Cardiac muscle cell (in vitro differentiated cells and primary cell): ENCODE data around the gene EML2. TPM values are rescaled to one million over a fixed set of nuclear protein-coding genes. Genes with fewer than 3 reads are reported as not detected.

Experiments used
- DNase-seq, 2 donors: peaks; one replicate each; pipeline versions ENCODE4 v3.0.0 to v3.0.0-alpha.2; 2010 to 2017; ENCODE audit warnings: low read depth in 1 of 2, low spot score in 1 of 2
- H3K27ac ChIP-seq: fragments of 200-600 bp; sonication (generic); 2 replicates; pipeline ENCODE4 v1.5.1; 2016
- H3K27me3 ChIP-seq: fragments of 200-600 bp; sonication (generic); 2 replicates; pipeline ENCODE4 v1.6.0; 2016; ENCODE audit warnings: control low read depth
- H3K36me3 ChIP-seq: fragments of 200-600 bp; sonication (generic); 2 replicates; pipeline ENCODE4 v1.5.1; 2016; ENCODE audit warnings: control low read depth
- H3K4me1 ChIP-seq: fragments of 200-600 bp; sonication (generic); 2 replicates; pipeline ENCODE4 v1.8.1; 2017; ENCODE audit warnings: low read depth, mild to moderate bottlenecking, mixed run types
- H3K4me3 ChIP-seq: fragments of 200-600 bp; sonication (generic); 2 replicates; pipeline ENCODE4 v1.5.1; 2016; ENCODE audit warnings: mild to moderate bottlenecking
- H3K9me3 ChIP-seq: fragments of 200-600 bp; sonication (generic); 2 replicates; pipeline ENCODE4 v1.5.1; 2017; ENCODE audit warnings: low read depth, mild to moderate bottlenecking, control low read depth
- CTCF ChIP-seq: IDR thresholded peaks from 2 replicates; pipeline ENCODE4 v1.5.1; 2012; ENCODE audit warnings: low read depth, mild to moderate bottlenecking, low read length
- polyA plus RNA-seq: library from polyadenylated mRNA; unstranded; fragments of >200 nt; fragmentation: Nextera tagmentation; extraction: Ambion mirVana; gene quantifications from 2 replicates; pipeline ENCODE4 v1.2.1, GENCODE V29; 2016
- total RNA-seq: library from RNA; depleted of rRNA; stranded (reverse); fragments of >200 nt; gene quantifications from 2 replicates; pipeline ENCODE4 v1.2.3, GENCODE V29; 2016

Gene EML2
- total and polyA plus RNA-seq, 2 experiments from 2014 or later, result 26.2 to 41.0 TPM

- Histone ChIP-seq H3K4me3 (no peak overlapping the region), H3K27ac (no peak overlapping the region), H3K4me1 (peaks cover 6% of the 10 kb centered on the region)
Measured at GRCh38 chr19:45659096-45659729, 20.0 kb upstream of the EML2 start.

GRCh38 chr19:45657520-45658167, 18.4 kb upstream of the EML2 start:
- H3K4me1 ChIP-seq, result peaks cover 6% of the 10 kb centered on the region
- H3K4me3 ChIP-seq, result no peak overlapping the region
- DNase-seq, result peak in 1 of 2 donors; percentile 42
- no peaks in the 10 kb centered on the region for H3K36me3 ChIP-seq
- peak overlapping the region; percentile 60 for H3K27ac ChIP-seq
- no peaks in the 10 kb centered on the region for H3K27me3 ChIP-seq
- H3K9me3 ChIP-seq, result no peaks in the 10 kb centered on the region
- TF ChIP-seq CTCF, result no peak

More at GRCh38 chr19:45659096-45659729, 20.0 kb upstream of the EML2 start:
- H3K27me3 ChIP-seq, result no peaks in the 10 kb centered on the region
- no peaks in the 10 kb centered on the region for H3K9me3 ChIP-seq
- H3K36me3 ChIP-seq, result no peaks in the 10 kb centered on the region
- no peak for DNase-seq
- TF ChIP-seq CTCF, result no peak

- Histone ChIP-seq H3K36me3 (no peaks in the 10 kb centered on the region), H3K4me1 (peaks cover 6% of the 10 kb centered on the region), H3K27ac (no peak overlapping the region), H3K4me3 (no peak overlapping the region), H3K27me3 (no peaks in the 10 kb centered on the region), H3K9me3 (no peaks in the 10 kb centered on the region)
- no peak for DNase-seq
- TF ChIP-seq CTCF, result no peak
Measured at GRCh38 chr19:45655073-45655472, 15.9 kb upstream of the EML2 start.

GRCh38 chr19:45653634-45654033, 14.4 kb upstream of the EML2 start:
- Histone ChIP-seq H3K4me1 (peaks cover 6% of the 10 kb centered on the region), H3K36me3 (no peaks in the 10 kb centered on the region), H3K27me3 (no peaks in the 10 kb centered on the region), H3K27ac (no peak overlapping the region), H3K4me3 (no peak overlapping the region), H3K9me3 (no peaks in the 10 kb centered on the region)
- TF ChIP-seq CTCF, result no peak
- no peak for DNase-seq

- Histone ChIP-seq H3K4me1 (no peaks in the 10 kb centered on the region), H3K36me3 (no peaks in the 10 kb centered on the region), H3K4me3 (no peak overlapping the region), H3K27ac (no peak overlapping the region), H3K9me3 (no peaks in the 10 kb centered on the region), H3K27me3 (no peaks in the 10 kb centered on the region)
- no peak for TF ChIP-seq CTCF
- no peak for DNase-seq
Measured at GRCh38 chr19:45650722-45651121, 11.5 kb upstream of the EML2 start.
